GM19043 (cell line): ENCODE data around the gene PACSIN2.

ENCODE experiments used
- ATAC-seq: cut with Tn5 transposase; IDR thresholded peaks from one replicate; pipeline ENCODE4 v1.9.1; 2021; ENCODE audit warnings: low read depth; ENCODE audit not compliant: unreplicated experiment

The PACSIN2 gene

GRCh38 chr22:42910221-42910942 is 104.6 kb downstream of the PACSIN2 start:
- ATAC-seq = no peak

GRCh38 chr22:42909363-42910058 is 105.4 kb downstream of the PACSIN2 start:
- no peak for ATAC-seq

- ATAC-seq = no peak
These were observed 106.6 kb downstream of the PACSIN2 start for GRCh38 chr22:42908374-42908746.

- ATAC-seq = no peak
These were observed 107.3 kb downstream of the PACSIN2 start for GRCh38 chr22:42907404-42908373.

GRCh38 chr22:42906605-42907348 is 108.2 kb downstream of the PACSIN2 start:
- no peak for ATAC-seq

GRCh38 chr22:42905702-42906183 is 109.2 kb downstream of the PACSIN2 start:
- no peak for ATAC-seq

- no peak for ATAC-seq
These were observed 109.7 kb downstream of the PACSIN2 start for GRCh38 chr22:42905217-42905616.

GRCh38 chr22:42904050-42904449 is 110.9 kb downstream of the PACSIN2 start:
- no peak for ATAC-seq

- ATAC-seq = no peak
These were observed 112.0 kb downstream of the PACSIN2 start for GRCh38 chr22:42902875-42903510.

GRCh38 chr22:42901790-42902508 is 113.0 kb downstream of the PACSIN2 start:
- no peak for ATAC-seq

- ATAC-seq = no peak
These were observed 117.0 kb downstream of the PACSIN2 start for GRCh38 chr22:42897960-42898359.

- no peak for ATAC-seq
These were observed 119.4 kb downstream of the PACSIN2 start for GRCh38 chr22:42895541-42895981.

GRCh38 chr22:42895087-42895486 is 119.9 kb downstream of the PACSIN2 start:
- no peak for ATAC-seq

- no peak for ATAC-seq
These were observed 121.4 kb downstream of the PACSIN2 start for GRCh38 chr22:42893371-42894150.

GRCh38 chr22:42892571-42893316 is 122.2 kb downstream of the PACSIN2 start:
- ATAC-seq = no peak

GRCh38 chr22:42892156-42892555 is 122.8 kb downstream of the PACSIN2 start:
- no peak for ATAC-seq

- ATAC-seq = no peak
These were observed 123.3 kb downstream of the PACSIN2 start for GRCh38 chr22:42891696-42892095.

GRCh38 chr22:42891008-42891407 is 123.9 kb downstream of the PACSIN2 start:
- no peak for ATAC-seq
